PFSK-1 (cell line): ENCODE data around the gene PARN.
A peak's percentile ranks its signal among the peaks of the same experiment; 100 is the strongest.

ENCODE experiments used
- FOXP2 ChIP-seq: optimal IDR thresholded peaks from 2 replicates; pipeline ENCODE3; 2011; ENCODE audit warnings: borderline replicate concordance, control low read depth, inconsistent platforms; ENCODE audit not compliant: insufficient read depth; ENCODE audit errors: extremely low read length, extremely low read depth
- POLR2AphosphoS5 ChIP-seq: IDR thresholded peaks from 2 replicates; pipeline ENCODE4 v1.6.1; 2012; ENCODE audit warnings: low read depth, mild to moderate bottlenecking, control low read depth, low read length, moderate library complexity
- SIN3A ChIP-seq: IDR thresholded peaks from 2 replicates; pipeline ENCODE4 v1.6.1; 2012; ENCODE audit warnings: mild to moderate bottlenecking, low read length, moderate library complexity, borderline replicate concordance; ENCODE audit not compliant: insufficient read depth
- TAF1 ChIP-seq: IDR thresholded peaks from 2 replicates; pipeline ENCODE4 v1.6.1; 2012; ENCODE audit warnings: low read length, control low read depth, borderline replicate concordance; ENCODE audit not compliant: insufficient read depth
- TF ChIP-seq, protein P1 (sequence below), 2 experiments: IDR thresholded peaks; 2 replicates each; pipeline versions ENCODE4 v1.6.1 to v1.8.0; 2011 to 2012; ENCODE audit warnings: low read depth in 2 of 2, low read length in 2 of 2, control low read depth in 1 of 2, inconsistent platforms in 1 of 2, mild to moderate bottlenecking in 1 of 2, moderate library complexity in 1 of 2; ENCODE audit not compliant: insufficient read depth in 1 of 2

GRCh38 chr16:14486520-14487303, 143.3 kb downstream of the PARN start:
- no peak for TF ChIP-seq POLR2AphosphoS5
- TF ChIP-seq, protein P1, sequence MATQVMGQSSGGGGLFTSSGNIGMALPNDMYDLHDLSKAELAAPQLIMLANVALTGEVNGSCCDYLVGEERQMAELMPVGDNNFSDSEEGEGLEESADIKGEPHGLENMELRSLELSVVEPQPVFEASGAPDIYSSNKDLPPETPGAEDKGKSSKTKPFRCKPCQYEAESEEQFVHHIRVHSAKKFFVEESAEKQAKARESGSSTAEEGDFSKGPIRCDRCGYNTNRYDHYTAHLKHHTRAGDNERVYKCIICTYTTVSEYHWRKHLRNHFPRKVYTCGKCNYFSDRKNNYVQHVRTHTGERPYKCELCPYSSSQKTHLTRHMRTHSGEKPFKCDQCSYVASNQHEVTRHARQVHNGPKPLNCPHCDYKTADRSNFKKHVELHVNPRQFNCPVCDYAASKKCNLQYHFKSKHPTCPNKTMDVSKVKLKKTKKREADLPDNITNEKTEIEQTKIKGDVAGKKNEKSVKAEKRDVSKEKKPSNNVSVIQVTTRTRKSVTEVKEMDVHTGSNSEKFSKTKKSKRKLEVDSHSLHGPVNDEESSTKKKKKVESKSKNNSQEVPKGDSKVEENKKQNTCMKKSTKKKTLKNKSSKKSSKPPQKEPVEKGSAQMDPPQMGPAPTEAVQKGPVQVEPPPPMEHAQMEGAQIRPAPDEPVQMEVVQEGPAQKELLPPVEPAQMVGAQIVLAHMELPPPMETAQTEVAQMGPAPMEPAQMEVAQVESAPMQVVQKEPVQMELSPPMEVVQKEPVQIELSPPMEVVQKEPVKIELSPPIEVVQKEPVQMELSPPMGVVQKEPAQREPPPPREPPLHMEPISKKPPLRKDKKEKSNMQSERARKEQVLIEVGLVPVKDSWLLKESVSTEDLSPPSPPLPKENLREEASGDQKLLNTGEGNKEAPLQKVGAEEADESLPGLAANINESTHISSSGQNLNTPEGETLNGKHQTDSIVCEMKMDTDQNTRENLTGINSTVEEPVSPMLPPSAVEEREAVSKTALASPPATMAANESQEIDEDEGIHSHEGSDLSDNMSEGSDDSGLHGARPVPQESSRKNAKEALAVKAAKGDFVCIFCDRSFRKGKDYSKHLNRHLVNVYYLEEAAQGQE (IDR thresholded peaks at IDR 0.05; ENCODE audit: insufficient read depth in 1 of 2, low read depth in 2 of 2, low read length in 2 of 2): no peak
- peak; percentile 54; the same call in 1 of the 2 replicates for TF ChIP-seq SIN3A
- no peak for TF ChIP-seq TAF1
- no peak for TF ChIP-seq FOXP2
